ENCODE results near the gene PRCC. TPM values are rescaled to one million over a fixed set of nuclear protein-coding genes. Genes with fewer than 3 reads are reported as not detected.

The PRCC gene
- total RNA-seq, 4 donors from 2014 or later = 33.4 to 41.0 (median 33.9) TPM

GRCh38 chr1:156836892-156837291 is 69.6 kb downstream of the PRCC start:
- peaks cover 66% of the 10 kb centered on the region for H3K27me3 ChIP-seq
- no peaks in the 10 kb centered on the region for H3K4me1 ChIP-seq
- H3K4me3 ChIP-seq = no peak overlapping the region
- WGBS, 2 donors (ENCODE audit: low coverage in 1 of 2) = 60 to 88% methylated on average over 2 to 4 of the region's 4 CpGs
- no peak for ATAC-seq
- TF ChIP-seq EP300 (IDR thresholded peaks at IDR 0.05) (no peak), POLR2AphosphoS5 (IDR thresholded peaks at IDR 0.05) (no peak), CTCF (IDR thresholded peaks at IDR 0.05) (no peak), POLR2A (IDR thresholded peaks at IDR 0.05) (no peak)
- no peak overlapping the region for H3K27ac ChIP-seq
- H3K9me3 ChIP-seq = no peaks in the 10 kb centered on the region
- no peaks in the 10 kb centered on the region for H3K36me3 ChIP-seq

- peak in 3 of 4 experiments; percentile 56 to 86 (median 64) for TF ChIP-seq CTCF (IDR thresholded peaks at IDR 0.05)
- no peak for TF ChIP-seq EP300 (IDR thresholded peaks at IDR 0.05)
- no peak overlapping the region for H3K4me3 ChIP-seq
- peaks cover 87% of the 10 kb centered on the region for H3K27me3 ChIP-seq
- no peaks in the 10 kb centered on the region for H3K9me3 ChIP-seq
- H3K36me3 ChIP-seq = no peaks in the 10 kb centered on the region
- no CpG with 5 or more reads among the region's 7 CpGs for WGBS, 2 donors (ENCODE audit: low coverage in 1 of 2)
- no peaks in the 10 kb centered on the region for H3K4me1 ChIP-seq
- ATAC-seq = no peak
- H3K27ac ChIP-seq = no peak overlapping the region
Observed at GRCh38 chr1:156838972-156839371, 71.6 kb downstream of the PRCC start.

DNA sequence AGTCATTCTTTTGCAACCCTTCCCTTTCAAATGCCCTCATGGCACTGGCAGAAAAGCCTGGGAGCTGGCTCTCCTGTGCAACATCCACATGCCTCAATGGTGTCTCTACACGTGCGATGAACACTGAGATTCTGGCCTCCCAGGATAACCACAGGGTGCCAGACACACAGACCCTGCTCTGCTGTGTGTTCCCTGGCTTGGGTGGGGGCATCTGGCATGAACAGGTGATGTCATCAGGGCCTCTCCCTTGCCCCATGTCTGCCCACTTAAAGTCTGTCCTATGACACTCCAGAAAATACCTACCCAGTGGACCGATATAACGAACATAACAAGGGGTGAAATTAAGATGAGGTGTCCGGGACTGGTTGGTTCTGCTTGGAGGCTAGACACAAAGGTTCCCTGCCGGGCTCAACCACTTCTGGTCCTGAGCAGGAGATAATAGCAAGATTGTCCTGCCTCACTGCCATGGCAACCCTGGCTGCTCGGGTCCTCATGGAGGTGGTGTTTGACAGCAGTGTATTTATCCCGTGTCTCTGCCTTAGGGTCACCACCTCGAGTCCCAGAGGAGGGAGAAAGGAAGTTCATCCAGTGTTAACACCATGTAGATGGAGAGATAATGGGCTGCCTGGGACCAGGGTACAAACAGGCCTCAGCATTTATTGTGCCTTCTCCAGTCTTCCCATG is 72.2 kb downstream of the PRCC start:
- ATAC-seq = no peak
- Histone ChIP-seq H3K36me3 (no peaks in the 10 kb centered on the region), H3K4me1 (peaks cover 0 to 2% (median 0%) of the 10 kb centered on the region in 3 donors), H3K27me3 (peaks cover 89% of the 10 kb centered on the region), H3K4me3 (no peak overlapping the region), H3K9me3 (no peaks in the 10 kb centered on the region), H3K27ac (no peak overlapping the region)
- 42 to 50% methylated on average over 2 to 6 of the region's 9 CpGs for WGBS, 2 donors (ENCODE audit: low coverage in 1 of 2)
- TF ChIP-seq EP300 (IDR thresholded peaks at IDR 0.05) = no peak
- TF ChIP-seq POLR2A (IDR thresholded peaks at IDR 0.05) = no peak
- TF ChIP-seq POLR2AphosphoS5 (IDR thresholded peaks at IDR 0.05) = no peak
- no peak for TF ChIP-seq CTCF (IDR thresholded peaks at IDR 0.05)

- no peak for ATAC-seq
- Histone ChIP-seq H3K4me3 (no peak overlapping the region), H3K36me3 (no peaks in the 10 kb centered on the region), H3K4me1 (peaks cover 0 to 10% (median 0%) of the 10 kb centered on the region in 3 donors), H3K27ac (no peak overlapping the region), H3K27me3 (peaks cover 97% of the 10 kb centered on the region), H3K9me3 (no peaks in the 10 kb centered on the region)
- no peak for TF ChIP-seq POLR2AphosphoS5 (IDR thresholded peaks at IDR 0.05)
- TF ChIP-seq EP300 (IDR thresholded peaks at IDR 0.05) = no peak
- TF ChIP-seq POLR2A (IDR thresholded peaks at IDR 0.05) = no peak
- no peak for TF ChIP-seq CTCF (IDR thresholded peaks at IDR 0.05)
- 56% methylated on average over 2 of the region's 8 CpGs; no CpG with 5 or more reads in 1 of the 2 donors for WGBS, 2 donors (ENCODE audit: low coverage in 1 of 2)
Observed at GRCh38 chr1:156840186-156840897, 73.0 kb downstream of the PRCC start.

DNA sequence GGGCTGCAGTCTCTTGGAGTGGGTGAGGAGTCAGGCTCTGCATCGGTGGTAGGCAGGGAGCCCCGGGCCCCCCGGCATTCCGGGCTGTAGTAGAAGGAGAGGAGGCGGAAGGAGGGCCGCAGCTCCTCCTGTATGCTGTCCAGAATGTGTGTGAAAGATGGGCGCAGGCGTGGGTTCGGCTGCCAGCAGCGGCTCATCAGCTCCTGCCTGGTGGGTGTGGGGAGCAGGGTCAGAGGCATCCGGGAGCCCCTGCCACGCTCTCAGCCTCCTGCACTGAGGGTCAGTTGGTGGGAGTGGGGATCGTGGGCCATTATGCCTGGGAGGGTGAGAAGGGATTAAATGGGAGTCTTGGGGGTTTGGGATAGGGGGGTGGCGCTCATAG is 73.6 kb downstream of the PRCC start:
- TF ChIP-seq EP300 (IDR thresholded peaks at IDR 0.05) = no peak
- TF ChIP-seq POLR2A (IDR thresholded peaks at IDR 0.05) = no peak
- no peak for TF ChIP-seq CTCF (IDR thresholded peaks at IDR 0.05)
- no peak for TF ChIP-seq POLR2AphosphoS5 (IDR thresholded peaks at IDR 0.05)
- H3K9me3 ChIP-seq = no peaks in the 10 kb centered on the region
- no peak overlapping the region for H3K27ac ChIP-seq
- H3K36me3 ChIP-seq = no peaks in the 10 kb centered on the region
- peaks cover 100% of the 10 kb centered on the region for H3K27me3 ChIP-seq
- WGBS, 2 donors (ENCODE audit: low coverage in 1 of 2) = 48 to 100% methylated on average over 1 to 5 of the region's 14 CpGs
- H3K4me1 ChIP-seq = peaks cover 0 to 15% (median 0%) of the 10 kb centered on the region in 3 donors
- no peak overlapping the region for H3K4me3 ChIP-seq
- no peak for ATAC-seq
